GM21367 (cell line): ENCODE data around the gene CCDC127.
"Not testable (repeated sequence)": the region's sequence is repeated elsewhere in the genome, so short reads cannot be mapped to it uniquely, and the experiment has no call there.

ENCODE experiments used
- ATAC-seq: cut with Tn5 transposase; IDR thresholded peaks from one replicate; pipeline ENCODE4 v1.9.1; 2021; ENCODE audit not compliant: unreplicated experiment

CCDC127 gene

GRCh38 chr5:235527-235926 is 17.6 kb upstream of the CCDC127 start:
- ATAC-seq, result not testable (repeated sequence)

GRCh38 chr5:234450-234849 is 16.5 kb upstream of the CCDC127 start:
- ATAC-seq, result no peak

GRCh38 chr5:233426-233825 is 15.5 kb upstream of the CCDC127 start:
- not testable (repeated sequence) for ATAC-seq

GRCh38 chr5:231661-232060 is 13.7 kb upstream of the CCDC127 start:
- no peak for ATAC-seq

GRCh38 chr5:230711-231110 is 12.8 kb upstream of the CCDC127 start:
- ATAC-seq, result no peak

- no peak for ATAC-seq
Observed at GRCh38 chr5:228886-229285, 10.9 kb upstream of the CCDC127 start.

- ATAC-seq, result not testable (repeated sequence)
Observed at GRCh38 chr5:227375-227774, 9.4 kb upstream of the CCDC127 start.

GRCh38 chr5:225334-225733 is 7.4 kb upstream of the CCDC127 start:
- no peak for ATAC-seq

- no peak for ATAC-seq
Observed at GRCh38 chr5:223791-224190, 5.8 kb upstream of the CCDC127 start.

GRCh38 chr5:222951-223715 is 5.2 kb upstream of the CCDC127 start:
- ATAC-seq, result not testable (repeated sequence)

GRCh38 chr5:219991-220390 is 2.0 kb upstream of the CCDC127 start:
- peak; percentile 27 for ATAC-seq

GRCh38 chr5:219460-219863 is 1.5 kb upstream of the CCDC127 start:
- ATAC-seq, result no peak

- ATAC-seq, result peak; percentile 19
Observed at GRCh38 chr5:218457-219291, 721 bp upstream of the CCDC127 start.

GRCh38 chr5:216076-216475 is 1.9 kb downstream of the CCDC127 start:
- ATAC-seq, result not testable (repeated sequence)

GRCh38 chr5:215256-215655 is 2.7 kb downstream of the CCDC127 start:
- ATAC-seq, result not testable (repeated sequence)

GRCh38 chr5:213803-214395 is 4.1 kb downstream of the CCDC127 start:
- ATAC-seq, result no peak

- ATAC-seq, result no peak
Observed at GRCh38 chr5:208449-209114, 9.4 kb downstream of the CCDC127 start.

- ATAC-seq, result no peak
Observed at GRCh38 chr5:207599-207998, 10.4 kb downstream of the CCDC127 start.

GRCh38 chr5:206927-207536 is 10.9 kb downstream of the CCDC127 start:
- ATAC-seq, result no peak

- ATAC-seq, result no peak
Observed at GRCh38 chr5:206406-206805, 11.5 kb downstream of the CCDC127 start.
